NCI-H1436 treated with DMSO at 0.1 percent for 48 hours (cell line): ENCODE measurements around the gene MAZ.
"Not testable (repeated sequence)": the region's sequence is repeated elsewhere in the genome, so short reads cannot be mapped to it uniquely, and the experiment has no call there.

Experiments used
- DNase-seq: peaks from one replicate; lab custom pipeline; 2025; lab: John Stamatoyannopoulos, UW

MAZ gene

GRCh38 chr16:29806099-29806579 is at the start of gene MAZ:
TSS of gene MAZ (plus strand) at chr16:29806529. CDS start at chr16:29806702, 173 bp downstream.
- DNase-seq, result peak; percentile 78

GRCh38 chr16:29756654-29757053 is 49.7 kb upstream of the MAZ start:
- DNase-seq, result no peak

GRCh38 chr16:29757086-29757485 is 49.2 kb upstream of the MAZ start:
- DNase-seq, result not testable (repeated sequence)

- no peak for DNase-seq
Measured at GRCh38 chr16:29757950-29758466, 48.3 kb upstream of the MAZ start.

GRCh38 chr16:29760567-29761279 is 45.6 kb upstream of the MAZ start:
- no peak for DNase-seq

- DNase-seq, result not testable (repeated sequence)
Measured at GRCh38 chr16:29761280-29761651, 45.1 kb upstream of the MAZ start.

GRCh38 chr16:29761882-29762281 is 44.4 kb upstream of the MAZ start:
- no peak for DNase-seq

- no peak for DNase-seq
Measured at GRCh38 chr16:29763326-29763725, 43.0 kb upstream of the MAZ start.

- DNase-seq, result peak; percentile 4
Measured at GRCh38 chr16:29765167-29766032, 40.9 kb upstream of the MAZ start.

GRCh38 chr16:29766571-29766970 is 39.8 kb upstream of the MAZ start:
- DNase-seq, result no peak

GRCh38 chr16:29767062-29767461 is 39.3 kb upstream of the MAZ start:
- DNase-seq, result no peak

- DNase-seq, result no peak
Measured at GRCh38 chr16:29769507-29769906, 36.8 kb upstream of the MAZ start.

GRCh38 chr16:29770250-29770929 is 35.9 kb upstream of the MAZ start:
- DNase-seq, result peak; percentile 3

GRCh38 chr16:29772330-29772729 is 34.0 kb upstream of the MAZ start:
- DNase-seq, result not testable (repeated sequence)

- no peak for DNase-seq
Measured at GRCh38 chr16:29774730-29775129, 31.6 kb upstream of the MAZ start.

- no peak for DNase-seq
Measured at GRCh38 chr16:29775742-29776408, 30.5 kb upstream of the MAZ start.

GRCh38 chr16:29777576-29778350 is 28.6 kb upstream of the MAZ start, which contains the start of gene ZG16:
TSS of gene ZG16 (plus strand) at chr16:29778256. CDS start at chr16:29779267, 1,011 bp downstream.
- DNase-seq, result no peak

GRCh38 chr16:29779474-29779873 is 26.9 kb upstream of the MAZ start:
- no peak for DNase-seq

- not testable (repeated sequence) for DNase-seq
Measured at GRCh38 chr16:29783094-29783953, 23.0 kb upstream of the MAZ start.

- DNase-seq, result no peak
Measured at GRCh38 chr16:29784157-29784556, 22.2 kb upstream of the MAZ start.
